ENCODE results near the gene MADCAM1.

The MADCAM1 gene

DNA sequence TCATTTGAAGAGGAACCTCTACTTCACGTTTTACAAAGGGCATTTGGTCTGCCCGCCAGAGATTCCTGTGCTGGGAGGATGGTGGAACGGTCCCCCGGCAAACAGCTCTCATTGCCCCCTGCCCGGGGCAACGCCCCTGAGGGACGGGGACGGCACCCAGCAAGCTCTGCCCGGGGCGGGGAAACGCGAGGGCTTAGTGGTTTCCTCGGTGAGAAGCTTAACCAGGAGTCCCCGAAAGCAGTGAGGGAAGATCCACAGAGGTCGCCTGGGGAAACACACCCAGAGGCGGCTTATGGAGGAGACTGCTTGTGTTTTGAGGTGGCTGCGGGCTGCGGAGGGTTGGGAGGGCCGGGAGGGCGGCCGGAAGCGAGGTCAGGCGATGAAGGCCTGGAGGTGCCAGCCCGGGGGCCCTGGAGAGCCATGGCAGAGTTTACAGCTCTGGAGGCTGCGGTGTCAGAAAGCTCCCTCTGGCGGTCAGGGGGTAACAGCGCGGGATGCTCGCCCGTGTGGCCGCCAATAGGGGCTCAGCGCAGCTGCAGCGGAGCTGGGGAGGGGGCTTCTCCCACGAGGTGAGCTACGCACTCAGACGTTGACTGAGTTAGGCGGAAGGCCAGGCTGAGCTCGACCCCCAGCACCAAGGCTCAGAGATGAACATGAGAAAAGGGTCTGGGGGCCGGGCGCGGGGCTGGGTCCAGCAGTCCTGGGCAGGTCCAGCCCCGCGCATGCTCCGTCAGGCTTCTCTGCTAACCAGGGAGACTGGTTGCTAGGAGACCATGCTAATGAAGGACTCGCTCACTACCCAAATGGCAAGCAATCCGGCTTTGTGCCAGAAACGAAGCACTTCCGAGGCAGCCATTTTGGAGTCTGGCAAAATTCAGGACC, 10.4 kb downstream of the MADCAM1 start:
- intact Hi-C loops (cut with DNase I), result loop anchor here (1.0 to 5.0 kb wide), 2 partner anchors 17 to 124 kb away; no protein-coding TSS in a partner anchor
- peak; percentile 82 to 100 (median 97) for DNase-seq

DNA sequence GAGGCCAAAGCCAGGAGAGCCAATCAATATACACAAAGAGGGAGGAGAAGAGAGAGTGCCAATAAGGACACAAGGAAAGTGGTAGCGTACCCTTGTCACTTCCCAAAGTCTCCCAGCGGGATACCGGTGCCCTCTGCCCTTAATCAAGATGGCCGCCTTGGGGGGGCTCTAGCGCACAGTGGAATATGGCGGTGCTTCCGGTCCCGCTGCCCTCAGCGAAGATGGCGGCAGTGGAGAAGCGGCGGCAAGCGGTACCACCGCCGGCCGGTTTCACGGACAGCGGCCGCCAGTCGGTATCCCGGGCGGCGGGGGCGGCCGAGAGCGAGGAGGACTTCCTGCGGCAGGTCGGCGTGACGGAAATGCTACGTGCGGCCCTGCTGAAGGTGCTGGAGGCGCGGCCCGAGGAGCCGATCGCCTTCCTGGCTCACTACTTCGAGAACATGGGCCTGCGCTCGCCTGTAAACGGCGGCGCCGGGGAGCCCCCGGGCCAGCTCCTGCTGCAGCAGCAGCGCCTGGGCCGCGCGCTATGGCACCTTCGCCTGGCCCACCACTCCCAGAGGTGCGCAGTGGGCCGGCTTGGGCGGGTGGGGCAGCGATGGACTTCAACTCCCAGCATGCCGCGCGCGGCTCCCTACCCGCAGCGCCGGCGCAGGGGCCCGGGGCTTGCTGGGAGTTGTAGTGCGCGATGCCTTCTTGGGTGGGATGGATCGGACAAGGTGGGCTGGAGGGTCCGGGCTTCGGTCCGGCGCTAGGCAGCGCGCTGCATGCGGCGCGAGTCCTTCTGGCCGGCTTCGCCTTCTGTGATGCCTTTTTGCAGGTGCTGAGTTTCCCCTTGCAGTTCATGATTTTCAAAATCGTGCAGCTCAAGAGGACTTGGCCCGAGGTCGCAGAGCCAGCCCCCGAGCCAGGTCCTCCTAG, 11.3 kb downstream of the MADCAM1 start, which contains the start of gene TPGS1:
Gene TPGS1, plus strand, starts transcription at position 212 of the 918 bp plus-strand sequence. Its CDS starts 10 bp downstream, at position 222.
- DNase-seq, result peak; percentile 77 to 99 (median 92)
- intact Hi-C loops (cut with DNase I), result loop anchor here (1.0 to 5.0 kb wide), 3 partner anchors 18 to 125 kb away; partner anchors contain the start of gene CDC34

DNA sequence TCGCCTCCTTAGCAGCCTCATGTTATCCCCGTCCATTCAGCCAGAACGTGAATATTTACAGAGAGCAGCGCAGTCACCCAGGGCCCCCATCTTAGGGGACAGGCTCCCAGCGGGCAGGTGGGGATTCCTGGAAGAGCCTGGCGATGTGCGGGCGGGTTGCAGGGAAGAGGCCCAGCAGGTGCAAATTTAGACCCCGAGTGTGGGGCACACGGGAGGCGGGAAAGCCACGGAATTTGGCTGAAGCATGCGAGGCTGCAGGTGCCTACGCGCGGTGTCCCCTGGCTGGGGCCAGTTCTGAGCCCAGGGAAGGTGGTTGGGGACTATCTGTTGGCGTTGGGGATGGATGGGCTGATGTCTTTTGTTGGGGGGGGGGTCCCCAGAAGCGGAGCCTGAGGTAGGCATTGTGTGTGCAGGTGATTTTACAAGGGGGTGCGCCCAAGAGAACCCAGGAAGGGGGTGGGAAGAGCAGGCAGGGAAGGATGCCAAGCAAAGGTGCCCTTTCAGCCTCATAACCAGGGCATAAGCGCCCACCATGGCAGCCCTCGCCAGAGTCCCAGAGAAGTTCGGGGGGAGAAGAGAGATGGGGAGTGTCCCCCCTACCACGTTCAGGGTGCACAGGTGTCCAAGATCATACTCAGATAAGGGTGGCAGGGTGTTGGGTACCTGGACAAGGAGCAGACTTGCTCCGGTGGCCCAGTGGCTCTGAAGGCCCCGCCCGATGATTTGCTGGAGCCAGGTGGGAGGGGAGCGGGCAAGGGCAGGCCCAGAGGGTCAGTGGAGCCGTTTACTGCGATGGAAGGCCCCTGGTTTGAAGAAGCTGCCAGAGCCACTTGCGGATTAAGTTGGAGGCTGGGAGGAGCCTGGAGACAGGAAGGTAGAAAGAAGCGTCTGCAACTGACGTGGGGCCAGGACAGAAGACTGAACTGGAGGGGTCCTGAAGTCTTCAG, 12.2 kb downstream of the MADCAM1 start:
- no peak for DNase-seq
- intact Hi-C loops (cut with DNase I), result loop anchor here (2.0 to 5.0 kb wide), 2 partner anchors 22 to 126 kb away; partner anchors contain the start of gene CDC34

DNA sequence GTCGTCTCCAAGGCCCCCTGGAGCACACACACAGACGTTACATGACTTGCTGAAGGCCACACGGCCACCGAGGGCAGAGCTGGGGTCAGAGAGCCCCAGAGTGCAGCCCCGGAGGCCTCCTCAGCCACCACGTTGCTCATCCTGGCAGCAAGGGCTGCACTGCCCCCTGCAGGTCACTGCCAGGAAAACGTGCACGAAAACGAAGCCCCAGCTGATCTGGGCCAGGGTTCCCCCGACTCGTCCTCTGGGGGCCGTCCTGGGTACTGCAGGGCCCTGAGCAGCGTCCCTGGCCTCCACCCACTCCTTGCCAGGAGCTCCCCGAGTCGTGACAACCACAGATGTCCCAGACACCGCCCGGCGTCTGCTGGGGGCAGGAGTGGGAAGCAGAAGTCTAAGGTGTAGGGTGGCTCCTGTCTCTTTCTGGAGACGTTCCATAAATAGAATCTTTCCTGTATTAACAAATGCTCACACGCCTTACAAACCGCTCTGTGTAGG, 14.4 kb downstream of the MADCAM1 start:
- DNase-seq, result peak; percentile 61 to 97 (median 78)
- intact Hi-C loops (cut with DNase I), result no loop called here

DNA sequence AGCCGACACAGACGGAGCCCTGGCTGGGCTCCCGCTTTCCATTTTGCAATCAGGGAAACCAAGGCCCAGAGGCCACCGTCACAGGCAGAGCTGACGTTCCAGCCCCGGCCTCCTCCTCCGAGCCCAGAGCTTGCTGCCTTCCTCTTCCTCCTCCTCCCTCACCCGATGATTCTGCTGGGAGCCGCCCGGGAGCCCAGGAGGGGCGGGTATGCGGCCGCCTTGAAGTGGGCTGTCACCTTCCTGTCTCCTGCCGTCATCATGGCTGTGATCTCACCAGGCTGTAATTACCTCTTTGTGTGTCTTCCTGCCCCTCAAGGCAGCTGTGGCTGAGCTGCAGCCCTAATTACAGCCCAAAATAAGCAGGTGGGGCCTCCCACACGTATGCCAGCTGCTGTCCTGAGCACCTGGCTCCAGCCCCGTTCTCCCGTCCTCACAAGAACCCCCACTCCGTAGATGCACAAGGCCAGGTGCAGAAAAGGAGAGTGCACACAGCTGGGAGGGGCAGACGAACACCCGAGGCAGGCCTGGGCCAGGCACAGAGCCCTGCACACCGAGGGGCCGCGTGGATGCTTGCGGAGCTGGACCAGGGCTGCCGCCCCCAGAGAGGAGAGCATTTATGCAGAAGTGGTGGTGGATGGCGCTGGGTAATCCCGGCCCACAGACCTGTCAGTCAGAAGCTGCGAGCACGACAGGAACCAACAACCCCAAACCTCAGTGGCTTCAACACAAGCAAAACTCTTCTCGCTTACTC, 15.0 kb downstream of the MADCAM1 start:
- DNase-seq, result peak in 5 of 10 donors; percentile 33 to 89 (median 50)
- intact Hi-C loops (cut with DNase I), result no loop called here

DNA sequence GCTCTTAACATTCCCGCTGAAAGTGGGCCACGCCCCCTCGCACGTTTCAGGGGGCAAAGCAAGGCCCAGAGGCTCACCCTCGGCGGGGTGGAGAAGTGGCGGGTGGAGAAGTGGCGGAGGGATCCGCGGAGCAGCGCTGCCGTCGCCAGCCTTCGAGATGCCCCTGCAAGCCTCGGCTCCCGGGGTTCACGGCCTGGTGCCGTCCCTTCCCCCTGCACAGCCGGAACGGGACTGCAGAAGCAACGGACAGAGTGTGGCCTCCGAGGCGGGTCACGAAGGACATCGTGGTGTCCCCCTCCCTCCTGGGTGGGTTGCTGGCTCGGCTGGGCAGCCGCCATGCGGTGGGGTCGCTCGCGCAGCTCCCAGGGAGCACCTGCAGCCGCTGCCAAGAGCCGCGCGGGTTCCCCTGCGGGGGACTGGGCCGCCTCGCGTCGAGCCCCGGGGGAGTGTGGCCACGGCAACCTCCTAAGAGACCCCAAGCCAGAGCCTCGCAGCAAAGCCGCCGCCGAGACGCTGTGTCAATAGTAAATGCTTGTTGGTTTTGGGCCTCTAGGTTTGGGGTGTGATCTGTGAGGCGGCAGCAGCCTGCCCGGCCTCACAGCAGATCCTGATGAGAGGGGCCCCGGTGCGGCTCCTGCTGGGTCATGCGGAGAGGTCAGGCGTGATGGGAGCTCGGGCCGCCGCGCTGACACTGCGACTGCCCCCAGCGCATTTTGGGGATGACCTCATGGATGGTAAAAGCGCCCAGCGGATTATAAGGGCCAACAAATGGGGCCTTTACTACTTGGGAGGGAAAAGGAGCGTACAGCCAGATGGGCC, 16.5 kb downstream of the MADCAM1 start:
- intact Hi-C loops (cut with DNase I), result no loop called here
- peak in 1 of 10 donors; percentile 81 for DNase-seq

DNA sequence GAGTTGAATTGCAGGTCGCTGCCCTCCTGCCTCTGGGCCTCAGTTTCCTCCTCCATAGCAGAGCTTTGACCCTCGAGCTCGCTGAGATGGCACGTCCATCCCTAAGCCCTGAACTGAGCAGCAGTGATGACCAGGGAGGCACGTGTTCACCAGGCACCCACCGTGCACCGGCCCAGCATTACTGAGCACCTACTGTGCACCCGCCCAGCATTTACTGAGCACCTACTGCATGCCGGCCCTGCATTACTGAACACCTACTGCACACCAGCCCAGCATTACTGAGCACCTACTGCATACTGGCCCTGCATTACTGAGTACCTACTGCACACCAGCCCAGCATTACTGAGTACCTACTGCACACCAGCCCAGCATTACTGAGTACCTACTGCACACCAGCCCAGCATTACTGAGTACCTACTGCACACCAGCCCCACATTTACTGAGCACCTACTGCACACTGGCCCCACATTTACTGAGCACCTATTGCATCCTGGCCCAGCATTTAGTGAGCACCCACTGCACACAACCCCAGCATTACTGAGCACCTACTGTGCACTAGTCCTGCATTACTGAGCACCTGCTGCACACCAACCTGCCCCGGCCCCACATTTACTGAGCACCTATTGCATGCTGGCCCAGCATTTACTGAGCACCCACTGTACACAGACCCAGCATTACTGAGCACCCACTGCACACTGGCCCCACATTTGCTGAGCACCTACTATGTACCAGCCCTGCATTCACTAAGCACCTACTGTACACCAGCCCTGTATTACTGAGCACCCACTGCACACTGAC, 17.3 kb downstream of the MADCAM1 start:
- peak in 1 of 10 donors; percentile 79 for DNase-seq
- intact Hi-C loops (cut with DNase I), result no loop called here

DNA sequence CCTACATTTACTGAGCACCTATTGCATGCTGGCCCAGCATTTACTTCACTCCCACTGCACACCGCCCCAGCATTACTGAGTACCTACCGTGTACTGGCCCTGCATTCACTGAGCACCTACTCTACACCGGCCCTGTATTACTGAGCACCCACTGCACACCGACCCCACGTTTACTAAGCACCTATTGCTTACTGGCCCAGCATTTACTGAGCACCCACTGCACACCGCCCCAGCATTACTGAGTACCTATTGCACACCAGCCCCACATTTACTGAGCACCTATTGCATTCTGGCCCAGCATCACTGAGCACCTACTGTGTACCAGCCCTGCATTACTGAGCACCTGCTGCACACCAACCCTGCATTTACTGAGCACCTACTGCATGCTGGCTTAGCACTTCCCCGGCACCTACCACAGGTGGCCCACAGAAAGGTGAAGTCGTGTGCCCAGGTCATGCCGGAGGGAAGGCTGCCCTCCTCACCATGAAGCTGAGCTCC, 17.9 kb downstream of the MADCAM1 start:
- DNase-seq, result no peak
- intact Hi-C loops (cut with DNase I), result no loop called here

DNA sequence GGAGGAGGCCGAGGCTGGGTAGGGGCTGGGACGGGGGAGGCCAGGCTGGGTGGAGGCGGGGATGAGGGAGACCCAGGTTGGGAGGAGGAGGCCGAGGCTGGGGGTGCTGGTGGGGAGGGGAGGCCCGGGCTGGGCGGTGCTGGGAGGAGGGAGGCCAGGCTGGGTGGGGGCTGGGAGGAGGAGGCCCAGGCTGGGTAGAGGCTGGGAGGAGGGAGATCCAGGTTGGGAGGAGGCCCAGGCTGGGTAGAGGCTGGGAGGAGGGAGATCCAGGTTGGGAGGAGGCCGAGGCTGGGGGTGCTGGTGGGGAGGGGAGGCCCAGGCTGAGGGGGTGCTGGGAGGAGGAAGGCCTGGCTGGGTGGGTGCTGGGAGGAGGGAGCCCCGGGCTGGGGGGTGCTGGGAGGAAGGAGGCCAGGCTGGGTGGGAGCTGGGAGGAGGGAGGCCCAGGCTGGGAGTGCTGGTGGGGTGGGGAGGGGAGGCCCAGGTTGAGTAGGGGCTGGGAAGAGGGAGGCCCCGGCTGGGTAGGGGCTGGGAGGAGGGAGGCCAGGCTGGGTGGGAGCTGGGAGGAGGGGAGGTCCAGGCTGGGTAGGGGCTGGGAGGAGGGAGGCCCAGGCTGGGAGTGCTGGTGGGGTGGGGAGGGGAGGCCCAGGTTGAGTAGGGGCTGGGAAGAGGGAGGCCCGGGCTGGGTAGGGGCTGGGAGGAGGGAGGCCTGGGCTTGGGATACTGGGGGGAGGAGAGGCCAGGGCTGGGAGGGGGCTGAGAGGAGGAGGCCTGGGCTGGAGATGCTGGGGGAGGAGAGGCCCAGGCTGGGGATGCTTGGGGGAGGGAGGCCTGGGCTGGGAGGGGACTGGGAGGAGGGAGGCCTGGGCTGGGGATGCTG, 21.7 kb downstream of the MADCAM1 start:
- peak in 1 of 10 donors; percentile 67 for DNase-seq
- intact Hi-C loops (cut with DNase I), result no loop called here

DNA sequence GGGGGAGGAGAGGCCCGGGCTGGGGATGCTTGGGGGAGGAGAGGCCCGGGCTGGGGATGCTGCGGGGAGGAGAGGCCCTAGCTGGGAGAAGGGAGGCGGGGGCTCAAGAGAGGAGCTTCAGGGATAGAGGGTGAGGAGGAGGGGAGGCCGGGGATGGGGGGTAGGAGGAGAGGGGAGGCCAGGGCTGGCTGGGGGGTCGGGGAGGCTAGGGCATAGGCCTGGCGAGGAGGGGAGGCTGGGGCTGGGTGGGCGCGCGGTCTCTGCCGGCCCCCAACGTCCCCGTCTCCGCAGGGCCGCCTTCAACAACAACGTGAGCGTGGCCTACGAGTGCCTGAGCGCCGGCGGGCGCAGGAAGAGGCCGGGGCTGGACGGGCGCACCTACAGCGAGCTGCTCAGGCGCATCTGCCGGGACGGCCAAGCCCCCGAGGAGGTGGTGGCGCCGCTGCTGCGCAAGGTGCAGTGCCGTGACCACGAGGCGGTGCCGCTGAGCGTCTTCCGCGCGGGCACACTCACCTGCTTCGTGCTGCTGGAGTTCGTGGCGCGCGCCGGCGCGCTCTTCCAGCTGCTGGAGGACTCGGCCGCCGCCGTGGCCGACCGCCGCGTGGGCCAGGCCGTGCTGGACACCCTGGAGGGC, 22.4 kb downstream of the MADCAM1 start:
- intact Hi-C loops (cut with DNase I), result no loop called here
- peak in 2 of 10 donors; percentile 60 to 78 for DNase-seq

DNA sequence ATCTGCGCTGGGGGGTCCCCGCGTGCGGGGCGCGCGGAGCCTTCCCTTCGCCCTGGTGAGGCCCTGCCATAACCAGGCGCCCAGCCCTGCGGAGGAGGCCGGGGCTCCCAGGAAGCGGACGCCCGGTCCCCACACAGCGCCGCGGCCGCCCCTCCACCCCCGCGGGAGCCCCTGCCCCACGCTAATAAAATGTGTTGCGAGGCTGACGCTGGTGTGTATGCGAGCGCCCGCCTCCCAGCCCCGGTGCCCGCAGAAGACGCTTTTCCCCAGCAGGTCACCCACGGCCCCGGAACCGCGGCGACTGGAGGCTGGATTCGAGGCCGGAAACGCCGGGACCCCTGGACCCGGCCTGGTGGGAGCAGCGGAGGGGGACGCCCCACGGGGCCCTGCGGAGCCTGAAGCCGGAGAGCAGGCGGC, 23.2 kb downstream of the MADCAM1 start:
- DNase-seq, result peak in 2 of 10 donors; percentile 64 to 81
- intact Hi-C loops (cut with DNase I), result no loop called here

DNA sequence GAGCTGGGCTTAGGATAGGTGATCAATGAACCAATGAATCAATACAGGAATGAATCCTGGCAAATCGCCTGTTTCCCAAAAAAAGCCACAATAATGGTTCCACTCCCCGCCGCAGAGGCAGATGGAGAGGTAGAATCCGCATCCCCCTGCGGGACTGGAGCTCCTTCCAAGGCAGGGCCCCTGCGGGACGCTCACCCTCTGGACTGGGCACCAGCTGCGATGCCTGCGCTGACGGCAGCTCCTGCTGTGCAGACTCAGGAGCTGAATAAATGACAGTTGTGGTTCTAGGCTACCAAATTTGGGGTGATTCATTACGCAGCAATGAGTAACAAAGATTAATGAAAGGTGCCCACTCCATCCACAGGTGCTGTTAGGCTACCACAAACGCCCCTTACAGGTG, 26.4 kb downstream of the MADCAM1 start:
- intact Hi-C loops (cut with DNase I), result no loop called here
- peak in 1 of 10 donors; percentile 74 for DNase-seq

DNA sequence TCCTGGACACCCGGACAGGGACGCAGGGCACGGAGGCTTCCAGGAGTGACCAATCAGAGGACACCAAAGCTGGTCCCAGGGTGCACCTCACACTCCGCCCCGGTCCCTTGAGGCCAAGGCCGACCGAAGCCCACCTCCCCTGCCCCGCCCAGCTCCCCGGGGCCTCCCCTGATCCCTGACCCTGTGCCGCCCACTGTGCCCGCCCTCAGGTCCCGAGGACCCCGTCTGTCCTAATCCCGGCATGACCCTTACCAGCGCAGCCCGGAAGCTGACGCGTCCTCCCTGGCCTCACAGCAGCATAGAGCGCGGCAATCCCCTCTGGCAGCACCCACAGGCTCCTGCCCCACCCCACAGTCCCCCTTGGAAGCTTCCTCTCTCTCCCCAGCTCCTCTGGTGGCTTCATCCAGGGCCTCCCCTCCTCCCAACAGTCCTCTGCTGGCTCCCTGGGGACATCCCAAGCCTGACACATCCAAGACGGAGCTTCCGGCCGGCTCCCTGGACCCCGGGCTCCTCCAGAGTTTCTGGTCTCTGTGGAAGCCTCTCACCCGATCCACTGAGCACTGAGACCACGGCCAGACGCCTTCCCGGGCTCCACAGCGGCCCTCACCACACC, 27.9 kb downstream of the MADCAM1 start:
- DNase-seq, result peak in 1 of 10 donors; percentile 79
- intact Hi-C loops (cut with DNase I), result no loop called here

DNA sequence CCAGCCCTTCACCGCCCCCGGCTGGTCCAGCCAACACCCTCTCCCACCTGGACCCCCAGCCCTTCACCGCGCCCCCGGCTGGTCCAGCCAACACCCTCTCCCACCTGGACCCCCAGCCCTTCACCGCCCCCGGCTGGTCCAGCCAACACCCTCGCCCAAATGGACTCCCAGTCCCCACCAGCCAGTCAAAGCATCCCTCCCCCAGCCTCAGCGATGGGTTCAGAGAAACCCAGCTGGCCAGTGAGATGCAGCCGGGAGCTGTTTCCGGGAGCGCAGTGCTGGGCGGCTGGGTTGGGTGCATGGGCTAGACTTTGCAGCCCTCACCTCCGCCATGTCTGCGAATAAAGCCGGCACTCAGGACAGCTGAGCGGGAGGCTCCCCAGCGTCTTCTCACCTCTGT, 28.7 kb downstream of the MADCAM1 start:
- intact Hi-C loops (cut with DNase I), result no loop called here
- peak in 1 of 10 donors; percentile 80 for DNase-seq

DNA sequence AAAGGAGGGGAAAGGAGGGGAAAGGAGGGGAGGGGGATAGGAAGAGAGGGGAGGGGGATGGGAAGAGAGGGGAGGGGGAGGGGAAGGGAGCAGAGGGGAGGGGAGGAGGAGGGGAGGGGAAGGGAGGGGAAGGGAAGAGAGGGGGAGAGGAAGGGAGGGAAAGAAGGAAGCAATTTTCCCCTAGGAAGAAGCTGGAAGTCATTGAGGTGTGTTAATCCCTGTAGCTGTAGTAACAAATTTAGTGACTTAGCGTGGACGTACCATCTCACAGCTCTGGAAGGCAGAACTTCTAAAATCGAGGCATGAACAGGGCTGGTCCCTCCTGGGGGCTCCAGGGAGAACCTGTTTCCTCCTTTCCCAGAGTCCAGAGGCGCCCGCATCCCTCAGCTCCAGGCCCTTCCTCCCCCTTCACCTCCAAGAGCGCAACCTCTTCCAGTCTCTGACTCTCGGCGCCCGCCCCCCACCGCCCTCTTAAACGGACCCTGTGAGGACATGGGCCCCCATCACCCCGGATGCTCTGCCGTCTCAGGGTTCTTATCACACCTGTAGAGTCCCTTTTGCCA, 29.7 kb downstream of the MADCAM1 start:
- DNase-seq, result peak in 1 of 10 donors; percentile 56
- intact Hi-C loops (cut with DNase I), result no loop called here

Measured in posterior cingulate gyrus (tissue), 11 donors.